Testis (tissue), 2 donors: ENCODE measurements around the gene TMUB1.

Source experiments
- POLR2A ChIP-seq: fragments of 450-650 bp; IDR thresholded peaks from one replicate; pipeline ENCODE4 v1.6.1; 2017; ENCODE audit warnings: antibody characterized with exemption, mild to moderate bottlenecking, moderate library complexity
- TF ChIP-seq, protein P1 (sequence below), 3 experiments: fragments of 450-650 bp in 2 of 3; fragments of 200-600 bp in 1 of 3; sonication (generic) in 1 of 3; IDR thresholded peaks; one replicate each; pipeline ENCODE4 v1.5.1; 2016 to 2019; ENCODE audit warnings: antibody characterized with exemption in 3 of 3, mild to moderate bottlenecking in 2 of 3, moderate library complexity in 1 of 3

DNA sequence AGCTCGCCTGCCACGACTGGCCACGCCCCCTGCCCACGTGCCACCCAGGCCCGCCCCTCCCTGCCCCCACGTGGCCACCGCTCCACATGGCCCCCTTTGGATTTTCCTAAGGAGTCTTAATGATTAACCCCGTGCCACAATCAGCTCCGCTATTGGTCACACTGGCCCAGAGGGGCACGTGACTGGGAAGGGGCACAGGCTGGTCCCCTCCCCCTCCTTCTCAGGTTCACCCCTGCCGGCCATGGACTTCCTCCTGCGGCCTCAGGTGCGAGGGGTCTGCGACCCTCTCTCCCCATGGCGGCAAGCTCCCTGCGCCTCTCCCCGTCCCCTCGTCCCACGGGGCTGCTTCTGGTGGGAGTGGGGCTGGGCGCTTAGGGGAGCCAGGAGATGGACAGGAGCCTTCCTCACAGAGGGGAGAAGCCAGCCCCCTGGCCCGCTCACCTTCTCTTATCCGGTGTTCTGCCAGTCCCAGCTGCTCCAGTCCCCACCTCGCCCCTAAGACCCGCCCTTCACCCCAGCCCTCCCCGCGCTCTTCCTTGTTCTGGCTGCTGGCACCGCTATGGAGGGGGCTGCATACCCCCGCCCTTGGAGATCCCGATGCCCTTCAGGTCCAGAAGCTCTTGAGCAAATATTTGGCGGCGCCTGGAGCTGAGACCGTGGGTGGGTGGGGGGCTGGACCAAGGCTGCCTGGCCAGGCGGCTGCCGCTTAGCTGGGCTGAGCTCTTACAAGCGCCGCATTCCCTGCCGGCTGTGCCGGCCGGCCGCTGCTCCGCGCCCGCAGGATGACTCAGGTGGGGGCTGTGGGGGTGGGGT is 20.7 kb downstream of the TMUB1 start:
- no peak for TF ChIP-seq POLR2A
- TF ChIP-seq, protein P1, sequence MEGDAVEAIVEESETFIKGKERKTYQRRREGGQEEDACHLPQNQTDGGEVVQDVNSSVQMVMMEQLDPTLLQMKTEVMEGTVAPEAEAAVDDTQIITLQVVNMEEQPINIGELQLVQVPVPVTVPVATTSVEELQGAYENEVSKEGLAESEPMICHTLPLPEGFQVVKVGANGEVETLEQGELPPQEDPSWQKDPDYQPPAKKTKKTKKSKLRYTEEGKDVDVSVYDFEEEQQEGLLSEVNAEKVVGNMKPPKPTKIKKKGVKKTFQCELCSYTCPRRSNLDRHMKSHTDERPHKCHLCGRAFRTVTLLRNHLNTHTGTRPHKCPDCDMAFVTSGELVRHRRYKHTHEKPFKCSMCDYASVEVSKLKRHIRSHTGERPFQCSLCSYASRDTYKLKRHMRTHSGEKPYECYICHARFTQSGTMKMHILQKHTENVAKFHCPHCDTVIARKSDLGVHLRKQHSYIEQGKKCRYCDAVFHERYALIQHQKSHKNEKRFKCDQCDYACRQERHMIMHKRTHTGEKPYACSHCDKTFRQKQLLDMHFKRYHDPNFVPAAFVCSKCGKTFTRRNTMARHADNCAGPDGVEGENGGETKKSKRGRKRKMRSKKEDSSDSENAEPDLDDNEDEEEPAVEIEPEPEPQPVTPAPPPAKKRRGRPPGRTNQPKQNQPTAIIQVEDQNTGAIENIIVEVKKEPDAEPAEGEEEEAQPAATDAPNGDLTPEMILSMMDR (IDR thresholded peaks at IDR 0.05): no peak
